PC-9 (cell line): ENCODE results near the gene DNMT3B. TPM values are rescaled to one million over a fixed set of nuclear protein-coding genes. Genes with fewer than 3 reads are reported as not detected.

Source experiments
- BruUV-seq: library from RNA; stranded (reverse); fragments of 400-500 nt; replicated peaks from 2 replicates; lab custom pipeline; 2021; lab: Mats Ljungman, UMichigan
- CTCF ChIA-PET: fragments of 300-600 bp; sonication (Branson Sonifier 250); formaldehyde crosslinking; loops from one replicate; lab custom pipeline; 2022; ENCODE audit warnings: antibody characterized with exemption; lab: Charles Lee
- POLR2A ChIA-PET: fragments of 300-600 bp; sonication (Branson Sonifier 250); formaldehyde crosslinking; loops from one replicate; lab custom pipeline; 2022; ENCODE audit warnings: antibody characterized with exemption; ENCODE audit not compliant: unreplicated experiment; lab: Charles Lee
- DNase-seq, 2 experiments: peaks; one replicate each; pipeline versions ENCODE4 v3.0.0 to v3.0.0-alpha.2; 2015 to 2022; ENCODE audit warnings: mixed read lengths in 1 of 2
- H2AFZ ChIP-seq: fragments of 200-600 bp; sonication (generic); 2 replicates; pipeline ENCODE4 v1.8.1; 2017; ENCODE audit warnings: antibody characterized with exemption
- H3F3A ChIP-seq: fragments of 200-600 bp; sonication (generic); 2 replicates; pipeline ENCODE4 v1.8.1; 2017; ENCODE audit warnings: antibody characterized with exemption, mild to moderate bottlenecking, low read depth; ENCODE audit not compliant: insufficient read depth
- H3K27ac ChIP-seq: fragments of 200-600 bp; sonication (generic); 2 replicates; pipeline ENCODE4 v1.6.1; 2016; ENCODE audit warnings: mixed run types
- H3K27me3 ChIP-seq: fragments of 200-600 bp; sonication (generic); 2 replicates; pipeline ENCODE4 v1.6.1; 2016; ENCODE audit warnings: low read depth, mixed run types; ENCODE audit not compliant: insufficient read depth
- H3K36me3 ChIP-seq: fragments of 200-600 bp; sonication (generic); 2 replicates; pipeline ENCODE4 v1.6.1; 2016; ENCODE audit warnings: low read depth, mixed run types
- H3K4me1 ChIP-seq: fragments of 200-600 bp; sonication (generic); replicated peaks from 2 replicates; pipeline ENCODE4 v1.6.1; 2016; ENCODE audit warnings: mixed run types; ENCODE audit not compliant: insufficient read depth
- H3K4me2 ChIP-seq: fragments of 200-600 bp; sonication (generic); 2 replicates; pipeline ENCODE4 v1.6.1; 2017; ENCODE audit warnings: mixed run types
- H3K4me3 ChIP-seq: fragments of 200-600 bp; sonication (generic); 2 replicates; pipeline ENCODE4 v1.6.1; 2016; ENCODE audit warnings: mixed run types
- H3K79me2 ChIP-seq: fragments of 200-600 bp; sonication (generic); 2 replicates; pipeline ENCODE4 v1.6.1; 2017; ENCODE audit warnings: low read depth, mixed run types
- H3K9me2 ChIP-seq: fragments of 200-600 bp; sonication (generic); 2 replicates; pipeline ENCODE4 v1.8.1; 2017; ENCODE audit warnings: mild to moderate bottlenecking; ENCODE audit not compliant: insufficient read depth
- H3K9me3 ChIP-seq: fragments of 200-600 bp; sonication (generic); 2 replicates; pipeline ENCODE4 v1.8.1; 2016; ENCODE audit warnings: low read depth; ENCODE audit not compliant: insufficient read depth
- H4K20me1 ChIP-seq: fragments of 200-600 bp; sonication (generic); 2 replicates; pipeline ENCODE4 v1.8.1; 2017; ENCODE audit not compliant: insufficient read depth
- CTCF ChIP-seq: fragments of 200-600 bp; sonication (generic); conservative IDR thresholded peaks from 2 replicates; pipeline ENCODE4 v1.6.1; 2017; ENCODE audit warnings: mixed run types, antibody characterized with exemption, mild to moderate bottlenecking, moderate library complexity
- EZH2 ChIP-seq: fragments of 200-600 bp; sonication (generic); IDR thresholded peaks from 2 replicates; pipeline ENCODE4 v1.8.0; 2017; ENCODE audit warnings: antibody characterized with exemption, low read depth
- intact Hi-C: fragments of 100-400 bp; cut with micrococcal nuclease; formaldehyde crosslinking; loops from one replicate; pipeline ENCODE4 v1.10.0; 2022; ENCODE audit not compliant: unreplicated experiment
- total RNA-seq: library from RNA; stranded (reverse); gene quantifications from 2 replicates; pipeline ENCODE4 v1.2.3, GENCODE V29; 2021

Gene DNMT3B
- total RNA-seq, 1 experiment from 2014 or later = 8.0 TPM

DNA sequence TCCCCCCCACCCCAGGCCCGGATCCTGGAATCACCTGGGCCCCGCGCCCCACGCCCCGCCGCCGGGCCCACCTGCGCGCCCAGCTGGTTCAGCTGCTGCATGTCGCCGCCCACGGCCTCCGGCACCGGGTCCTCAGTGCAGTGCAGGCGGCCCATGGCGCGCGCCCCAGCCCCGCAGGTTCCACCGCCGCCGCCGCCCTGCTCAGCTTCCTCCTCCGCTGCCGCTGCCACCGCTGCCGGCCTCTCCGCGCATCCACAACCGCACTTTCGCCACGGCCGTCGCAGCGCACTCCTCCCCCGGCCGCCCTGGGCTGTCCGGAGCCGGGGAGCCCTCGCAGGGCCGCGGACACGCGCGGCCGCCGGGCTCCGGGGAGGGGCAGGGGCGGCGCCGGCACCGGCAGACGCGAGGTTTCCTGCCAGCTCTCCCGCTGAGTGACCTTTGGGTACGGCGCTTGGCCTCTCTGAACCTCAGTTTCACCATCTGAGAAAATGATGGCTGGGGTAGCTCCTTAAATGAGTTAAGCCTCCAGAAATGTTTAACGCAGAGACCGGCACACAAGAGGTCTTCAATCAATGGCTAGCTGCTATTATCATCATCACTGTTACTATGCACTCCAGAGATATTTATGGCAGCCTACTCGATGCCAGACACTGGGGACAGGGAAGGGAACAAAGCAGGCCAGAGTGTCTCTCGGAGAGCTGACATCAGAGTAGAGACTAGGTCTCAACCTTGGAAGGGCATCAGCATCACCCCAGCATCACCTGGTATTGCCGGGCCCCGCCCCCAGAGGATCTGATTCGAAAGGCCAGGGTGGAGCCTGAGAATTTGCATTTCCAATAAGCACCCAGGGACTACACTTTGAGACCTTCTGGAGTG, 18.7 kb upstream of the DNMT3B start, which contains the start of gene COMMD7:
Gene COMMD7 (minus strand): TSS at position 231 of the 876 bp plus-strand sequence. CDS start 76 bp downstream, at position 155.
- intact Hi-C loops = loop anchor here (2.0 to 5.0 kb wide), 2 partner anchors 19 to 61 kb away; partner anchors contain the start of gene DNMT3B
- Histone ChIP-seq H3K4me1 (peaks cover 39% of the 10 kb centered on the region), H3K4me3 (peak within 1 kb of the TSS; percentile 97), H2AFZ (peak within 1 kb of the TSS; percentile 96), H3K36me3 (no peaks in the 10 kb centered on the region), H3K9me3 (no peaks in the 10 kb centered on the region), H3K4me2 (peak within 1 kb of the TSS; percentile 98), H3K79me2 (peaks cover 10% of the 10 kb centered on the region), H3K9me2 (no peaks in the 10 kb centered on the region), H3K27ac (peak within 1 kb of the TSS; percentile 14; the same call in 1 of the 2 replicates), H4K20me1 (no peaks in the 10 kb centered on the region), H3F3A (peaks cover 25% of the 10 kb centered on the region; the same call in 1 of the 2 replicates), H3K27me3 (no peaks in the 10 kb centered on the region)
- POLR2A ChIA-PET = no interaction called here
- peak in 1 of 2 experiments; percentile 49 for DNase-seq
- no TSS peak for BruUV-seq
- no peak for TF ChIP-seq EZH2
- no peak for TF ChIP-seq CTCF
- CTCF ChIA-PET = interaction anchor here (0.6 to 1.4 kb wide), 2 partner anchors 30 to 35 kb away, joined by 3 to 16 read pairs; no protein-coding TSS in a partner anchor

- Histone ChIP-seq H3K27ac (no peak overlapping the region), H3K27me3 (no peaks in the 10 kb centered on the region), H4K20me1 (no peaks in the 10 kb centered on the region), H3K79me2 (no peaks in the 10 kb centered on the region), H3K4me3 (no peak overlapping the region), H3F3A (peaks cover 24% of the 10 kb centered on the region; the same call in 1 of the 2 replicates), H3K36me3 (no peaks in the 10 kb centered on the region), H3K4me1 (peaks cover 26% of the 10 kb centered on the region), H2AFZ (no peak overlapping the region), H3K9me2 (no peaks in the 10 kb centered on the region), H3K9me3 (no peaks in the 10 kb centered on the region), H3K4me2 (no peak overlapping the region)
- DNase-seq = no peak
- TF ChIP-seq EZH2 (no peak), CTCF (no peak)
- ChIA-PET POLR2A (no interaction called here), CTCF (no interaction called here)
- no TSS peak for BruUV-seq
- intact Hi-C loops = no loop called here
Measured at GRCh38 chr20:32749914-32750637, 12.1 kb upstream of the DNMT3B start.

DNA sequence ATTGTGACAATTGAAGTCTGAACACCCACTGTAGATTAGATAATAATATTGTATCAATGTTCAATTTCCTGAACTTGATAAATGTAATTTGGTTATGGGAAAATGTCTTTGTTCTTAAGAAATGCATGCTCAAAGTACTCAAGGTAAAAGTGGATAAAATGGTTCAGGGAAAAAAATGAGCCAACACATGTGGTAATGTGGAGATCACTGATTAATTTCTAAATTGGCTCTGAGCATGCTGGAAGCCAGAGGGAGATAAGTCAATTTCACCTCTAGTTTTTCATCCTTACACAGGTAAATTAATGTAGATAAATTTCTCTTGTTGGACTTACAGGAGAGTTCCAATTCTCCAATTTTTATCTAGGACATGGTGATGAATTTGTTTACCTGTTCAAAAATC, 10.9 kb upstream of the DNMT3B start:
- ChIA-PET POLR2A (no interaction called here), CTCF (no interaction called here)
- BruUV-seq = no TSS peak
- H4K20me1 ChIP-seq = no peaks in the 10 kb centered on the region
- no peaks in the 10 kb centered on the region for H3K79me2 ChIP-seq
- TF ChIP-seq EZH2 (no peak), CTCF (no peak)
- H3K4me1 ChIP-seq = peaks cover 14% of the 10 kb centered on the region
- no peak overlapping the region for H3K4me2 ChIP-seq
- no peak for DNase-seq
- H3K27me3 ChIP-seq = no peaks in the 10 kb centered on the region
- H3K27ac ChIP-seq = no peak overlapping the region
- H3K36me3 ChIP-seq = no peaks in the 10 kb centered on the region
- no peak overlapping the region for H2AFZ ChIP-seq
- H3F3A ChIP-seq = peaks cover 13% of the 10 kb centered on the region; the same call in 1 of the 2 replicates
- H3K4me3 ChIP-seq = no peak overlapping the region
- no peaks in the 10 kb centered on the region for H3K9me3 ChIP-seq
- intact Hi-C loops = no loop called here
- H3K9me2 ChIP-seq = no peaks in the 10 kb centered on the region
